K562 (cell line): Measurements from ENCODE around the gene CALR3. TPM values are rescaled to one million over a fixed set of nuclear protein-coding genes. Genes with fewer than 3 reads are reported as not detected.

Source experiments
- ATAC-seq: fragments of 200-7000 bp; cut with Tn5 transposase; 3 replicates; pipeline ENCODE4 v1.9.1; 2020; ENCODE audit warnings: moderate library complexity
- BruUV-seq: library from RNA; stranded (reverse); fragments of 400-500 nt; replicated peaks from 2 replicates; lab custom pipeline; 2021; lab: Mats Ljungman, UMichigan
- CTCF ChIA-PET: fragments of 300-600 bp; formaldehyde crosslinking; extraction: SDS; loops from one replicate; lab custom pipeline; 2021; ENCODE audit warnings: low intra/inter-chr PET ratio; lab: Yijun Ruan, JAX
- POLR2A ChIA-PET: fragments of 300-600, 350-650 bp; sonication (Branson Sonifier 250); formaldehyde crosslinking; extraction: SDS; loops from one replicate; lab custom pipeline; 2021; ENCODE audit warnings: antibody characterized with exemption, inconsistent platforms; lab: Yijun Ruan, JAX
- DNase-seq, 4 experiments: peaks; one replicate each; pipeline versions ENCODE4 v3.0.0 to v3.0.0-alpha.2; 2011 to 2018; ENCODE audit warnings: low spot score in 3 of 4, mixed read lengths in 3 of 4; ENCODE audit errors: extremely low read depth in 1 of 4
- FAIRE-seq: peaks from 2 replicates; lab custom pipeline; 2011; peaks lifted over from hg19 to GRCh38; lab: Jason Lieb, UNC
- H2AFZ ChIP-seq: 2 replicates; pipeline ENCODE4 v1.6.0; 2011; ENCODE audit warnings: low read depth, low read length, control low read depth, inconsistent platforms
- H3K27ac ChIP-seq: fragments of 200-600 bp; 3 replicates; pipeline ENCODE4 v1.8.0; 2011; ENCODE audit warnings: low read depth, mild to moderate bottlenecking, control low read depth, inconsistent platforms, low read length, moderate library complexity, mixed read lengths; ENCODE audit errors: extremely low read depth
- H3K27me3 ChIP-seq, 2 experiments: fragments of 300-600 bp in 1 of 2; 2 replicates in 1 of 2; 3 replicates in 1 of 2; pipeline versions ENCODE4 v1.6.0 to v1.8.0; 2011; ENCODE audit warnings: inconsistent platforms in 2 of 2, low read length in 2 of 2, mild to moderate bottlenecking in 1 of 2, mixed read lengths in 1 of 2, moderate library complexity in 1 of 2; ENCODE audit not compliant: control insufficient read depth in 2 of 2, insufficient read depth in 2 of 2
- H3K36me3 ChIP-seq: fragments of 300-600 bp; 3 replicates; pipeline ENCODE4 v1.8.0; 2011; ENCODE audit warnings: mild to moderate bottlenecking, low read length, inconsistent platforms; ENCODE audit not compliant: control insufficient read depth, insufficient read depth
- H3K4me1 ChIP-seq, 2 experiments: fragments of 200-600 bp in 1 of 2; replicated peaks in 1 of 2; 2 replicates in 1 of 2; 3 replicates in 1 of 2; pipeline versions ENCODE4 v1.5.1 to v1.8.0; 2011; ENCODE audit warnings: inconsistent platforms in 2 of 2, low read length in 2 of 2, mild to moderate bottlenecking in 1 of 2, mixed read lengths in 1 of 2, moderate library complexity in 1 of 2; ENCODE audit not compliant: control insufficient read depth in 2 of 2, insufficient read depth in 2 of 2
- H3K4me2 ChIP-seq: 2 replicates; pipeline ENCODE4 v1.6.1; 2011; ENCODE audit warnings: low read length, control low read depth, inconsistent platforms, mixed read lengths; ENCODE audit not compliant: insufficient read depth
- H3K4me3 ChIP-seq: fragments of 200-600 bp; sonication (generic), shearing (Covaris generic); 2 replicates; pipeline ENCODE4 v1.5.1; 2016; ENCODE audit warnings: control low read depth, inconsistent platforms
- H3K79me2 ChIP-seq: fragments of 200-600 bp; 3 replicates; pipeline ENCODE4 v1.8.0; 2011; ENCODE audit warnings: low read length, inconsistent platforms; ENCODE audit not compliant: control insufficient read depth, insufficient read depth
- H3K9ac ChIP-seq, 2 experiments: 2 replicates each; pipeline versions ENCODE4 v1.6.0 to v1.6.1; 2011; ENCODE audit warnings: low read depth in 2 of 2, low read length in 2 of 2, control low read depth in 1 of 2, inconsistent platforms in 1 of 2, mild to moderate bottlenecking in 1 of 2, mixed read lengths in 1 of 2; ENCODE audit not compliant: insufficient read depth in 1 of 2
- H3K9me1 ChIP-seq: one replicate; pipeline ENCODE4 v1.6.0; 2011; ENCODE audit warnings: inconsistent platforms, mild to moderate bottlenecking, low read length, moderate library complexity; ENCODE audit not compliant: control insufficient read depth, insufficient read depth
- H3K9me3 ChIP-seq: replicated peaks from 2 replicates; pipeline ENCODE4 v1.5.1; 2011; ENCODE audit warnings: low read depth, low read length, inconsistent platforms; ENCODE audit not compliant: control insufficient read depth, insufficient read depth
- H4K20me1 ChIP-seq: replicated peaks from 2 replicates; pipeline ENCODE4 v1.6.1; 2011; ENCODE audit warnings: low read length, inconsistent platforms, mixed read lengths; ENCODE audit not compliant: control insufficient read depth, insufficient read depth
- POLR2G ChIP-seq: fragments of 200-400 bp; formaldehyde crosslinking; IDR thresholded peaks from 2 replicates; pipeline ENCODE4 v1.6.1; 2017; ENCODE audit warnings: low read depth, mild to moderate bottlenecking, antibody characterized with exemption, low read length, moderate library complexity
- THAP12 ChIP-seq: fragments of 250-450 bp; sonication (Bioruptor Pico); IDR thresholded peaks from 2 replicates; pipeline ENCODE4 v1.9.0; 2021; ENCODE audit warnings: mild to moderate bottlenecking, inconsistent platforms
- WGBS: fragments of 100-300 bp; shearing (Covaris generic); methylation state at CpG from one replicate; pipeline ENCODE4 v1.1.6; 2016; ENCODE audit warnings: low coverage, mixed read lengths; ENCODE audit not compliant: insufficient coverage; ENCODE audit errors: missing lambda C conversion rate; 5-methylcytosine and 5-hydroxymethylcytosine counted together
- in situ Hi-C: fragments of 300-500 bp; cut with MboI; formaldehyde crosslinking; loops from 4 replicates; pipeline ENCODE4 v1.15.0; 2018; ENCODE audit warnings: inconsistent platforms, mixed read lengths
- intact Hi-C: fragments of 100-400 bp; cut with micrococcal nuclease; formaldehyde crosslinking; loops from 2 replicates; pipeline ENCODE4 v1.14.2; 2022
- polyA plus RNA-seq, 8 experiments: library from polyadenylated mRNA; depleted of rRNA in 4 of 8; stranded (reverse) in 5 of 8; unstranded in 3 of 8; fragments of >200 nt; fragmentation: Nextera tagmentation in 2 of 8; fragmentation: Illumina TruSeq in 1 of 8; extraction: Ambion mirVana in 2 of 8; extraction: Trizol in 1 of 8; gene quantifications; 2 replicates each; pipeline versions ENCODE4 v1.2.1 to v1.2.3, GENCODE V29; 2011 to 2014; ENCODE audit warnings: inconsistent platforms in 1 of 8, missing spikeins in 1 of 8
- small RNA-seq: library from RNA; depleted of rRNA; stranded (forward); fragments of <200 nt; gene quantifications from one replicate; pipeline ENCODE3, GENCODE V24; 2014
- total RNA-seq, 7 experiments: library from RNA; depleted of rRNA in 6 of 7; stranded (reverse); fragments of >200 nt in 6 of 7; fragmentation: Illumina TruSeq in 2 of 7; extraction: Trizol in 2 of 7; gene quantifications; 2 replicates each; pipeline versions ENCODE4 v1.2.1 to v1.2.3, GENCODE V29; 2011 to 2021; ENCODE audit warnings: low replicate concordance in 1 of 7

CALR3 gene
- total and polyA plus RNA-seq, 9 of the 15 experiments (the other 6 are each of a cell fraction or from before 2014, with no cell fraction given): 0.15 to 0.41 (median 0.22) TPM; not detected in 4

- Histone ChIP-seq H3K4me2 (no peak overlapping the region), H3K27me3 (no peaks in the 10 kb centered on the region), H2AFZ (no peak overlapping the region), H3K9me1 (no peaks in the 10 kb centered on the region), H3K9ac (no peak overlapping the region; a peak in 1 of 4 replicates), H3K36me3 (peaks cover 64% of the 10 kb centered on the region; the same call in 2 of the 3 replicates), H3K4me1 (0 out of 5 replicates have a peak, but pooled peaks cover 0 to 8% of the 10 kb centered on the region in 2 experiments), H3K27ac (no peak overlapping the region), H4K20me1 (no peaks in the 10 kb centered on the region), H3K4me3 (no peak overlapping the region), H3K79me2 (no peaks in the 10 kb centered on the region), H3K9me3 (no peaks in the 10 kb centered on the region)
- ChIA-PET CTCF (no interaction called here), POLR2A (interaction anchor here (0.6 kb wide), 1 partner anchor 57 kb away, joined by 3 read pairs; no protein-coding TSS in a partner anchor)
- intact Hi-C loops: no loop called here
- TF ChIP-seq THAP12 (CRISPR knock-in tag) (no peak), POLR2G (peak; percentile 32; the same call in 1 of the 2 replicates)
- 86% methylated on average over 13 of the region's 13 CpGs for WGBS
- FAIRE-seq (no peak), DNase-seq (no peak), ATAC-seq (no peak)
- in situ Hi-C loops: no loop called here
- BruUV-seq: no TSS peak
These were observed 66.8 kb downstream of the CALR3 start for GRCh38 chr19:16429066-16429758.

Small RNA genes within 50 kb of the gene (small RNA-seq; reads per million reads assigned to genes)
- gene RN7SL146P: not detected

Other genes starting within 250 kb of the CALR3 start
Only the 7 nearest of the 9 such genes appear.
- gene EPS15L1, start 24.2 kb downstream of the CALR3 start, total RNA-seq (2014; rRNA removed): 11.0 and 13.5 TPM in 2 replicates
- 12.2 and 12.3 TPM in 2 replicates for gene EPS15L1, start 24.2 kb downstream of the CALR3 start, total RNA-seq (2014; rRNA removed; fragmentation: Illumina TruSeq; extraction: Trizol)
- gene EPS15L1, start 24.2 kb downstream of the CALR3 start, total RNA-seq (2015; rRNA removed; fragmentation: Illumina TruSeq; extraction: Trizol): 14.7 and 15.9 TPM in 2 replicates
- gene EPS15L1, start 24.2 kb downstream of the CALR3 start, total RNA-seq (2021): 37.1 and 38.1 TPM in 2 replicates
- gene EPS15L1, start 24.2 kb downstream of the CALR3 start, polyA plus RNA-seq (2011; rRNA removed): 7.4 and 16.2 TPM in 2 replicates
- 25.1 and 28.4 TPM in 2 replicates for gene EPS15L1, start 24.2 kb downstream of the CALR3 start, polyA plus RNA-seq (2014; fragmentation: Illumina TruSeq; extraction: Trizol)
- gene EPS15L1, start 24.2 kb downstream of the CALR3 start, polyA plus RNA-seq (2014; fragmentation: Nextera tagmentation; extraction: Ambion mirVana): 1 to 10 TPM; 4.7 TPM
- 15.6 and 18.7 TPM in 2 replicates for gene EPS15L1, start 24.2 kb downstream of the CALR3 start, polyA plus RNA-seq (2014; rRNA removed)
- gene C19orf44, start 227 bp upstream of the CALR3 start, total RNA-seq (2014; rRNA removed): 2.2 and 4.1 TPM in 2 replicates
- 3.5 and 4.2 TPM in 2 replicates for gene C19orf44, start 227 bp upstream of the CALR3 start, total RNA-seq (2014; rRNA removed; fragmentation: Illumina TruSeq; extraction: Trizol)
- gene C19orf44, start 227 bp upstream of the CALR3 start, total RNA-seq (2015; rRNA removed; fragmentation: Illumina TruSeq; extraction: Trizol): 3.5 and 3.8 TPM in 2 replicates
- gene C19orf44, start 227 bp upstream of the CALR3 start, total RNA-seq (2021): 4.7 and 6.6 TPM in 2 replicates
- 2.8 TPM in 2 replicates for gene C19orf44, start 227 bp upstream of the CALR3 start, polyA plus RNA-seq (2011; rRNA removed)
- 4.7 and 7.7 TPM in 2 replicates for gene C19orf44, start 227 bp upstream of the CALR3 start, polyA plus RNA-seq (2014; fragmentation: Illumina TruSeq; extraction: Trizol)
- under 1 TPM; 0.41 to 0.51 TPM for gene C19orf44, start 227 bp upstream of the CALR3 start, polyA plus RNA-seq (2014; fragmentation: Nextera tagmentation; extraction: Ambion mirVana)
- gene C19orf44, start 227 bp upstream of the CALR3 start, polyA plus RNA-seq (2014; rRNA removed): 4.3 and 5.2 TPM in 2 replicates
- 7.8 and 9.6 TPM in 2 replicates for gene CHERP, start 46.3 kb upstream of the CALR3 start, total RNA-seq (2014; rRNA removed)
- gene CHERP, start 46.3 kb upstream of the CALR3 start, total RNA-seq (2014; rRNA removed; fragmentation: Illumina TruSeq; extraction: Trizol): 4.5 and 6.9 TPM in 2 replicates
- gene CHERP, start 46.3 kb upstream of the CALR3 start, total RNA-seq (2015; rRNA removed; fragmentation: Illumina TruSeq; extraction: Trizol): 10.1 and 10.8 TPM in 2 replicates
- gene CHERP, start 46.3 kb upstream of the CALR3 start, total RNA-seq (2021): 76.7 and 85.1 TPM in 2 replicates
- gene CHERP, start 46.3 kb upstream of the CALR3 start, polyA plus RNA-seq (2011; rRNA removed): 4.9 and 9.0 TPM in 2 replicates
- 26.3 and 41.8 TPM in 2 replicates for gene CHERP, start 46.3 kb upstream of the CALR3 start, polyA plus RNA-seq (2014; fragmentation: Illumina TruSeq; extraction: Trizol)
- under 1 TPM; 0.60 to 0.75 TPM for gene CHERP, start 46.3 kb upstream of the CALR3 start, polyA plus RNA-seq (2014; fragmentation: Nextera tagmentation; extraction: Ambion mirVana)
- gene CHERP, start 46.3 kb upstream of the CALR3 start, polyA plus RNA-seq (2014; rRNA removed): 34.3 and 36.7 TPM in 2 replicates
- 18.5 and 24.4 TPM in 2 replicates for gene SLC35E1, start 76.2 kb upstream of the CALR3 start, total RNA-seq (2014; rRNA removed)
- 27.8 and 28.4 TPM in 2 replicates for gene SLC35E1, start 76.2 kb upstream of the CALR3 start, total RNA-seq (2014; rRNA removed; fragmentation: Illumina TruSeq; extraction: Trizol)
- 25.7 and 27.3 TPM in 2 replicates for gene SLC35E1, start 76.2 kb upstream of the CALR3 start, total RNA-seq (2015; rRNA removed; fragmentation: Illumina TruSeq; extraction: Trizol)
- gene SLC35E1, start 76.2 kb upstream of the CALR3 start, total RNA-seq (2021): 40.1 and 44.5 TPM in 2 replicates
- 28.0 and 40.1 TPM in 2 replicates for gene SLC35E1, start 76.2 kb upstream of the CALR3 start, polyA plus RNA-seq (2011; rRNA removed)
- gene SLC35E1, start 76.2 kb upstream of the CALR3 start, polyA plus RNA-seq (2014; fragmentation: Illumina TruSeq; extraction: Trizol): 31.3 and 34.3 TPM in 2 replicates
- 10 to 100 TPM; 15.0 to 16.1 TPM for gene SLC35E1, start 76.2 kb upstream of the CALR3 start, polyA plus RNA-seq (2014; fragmentation: Nextera tagmentation; extraction: Ambion mirVana)
- 19.3 and 29.4 TPM in 2 replicates for gene SLC35E1, start 76.2 kb upstream of the CALR3 start, polyA plus RNA-seq (2014; rRNA removed)
- 12.9 and 15.2 TPM in 2 replicates for gene MED26, start 132.0 kb upstream of the CALR3 start, total RNA-seq (2014; rRNA removed)
- 3.7 and 4.6 TPM in 2 replicates for gene MED26, start 132.0 kb upstream of the CALR3 start, total RNA-seq (2014; rRNA removed; fragmentation: Illumina TruSeq; extraction: Trizol)
- gene MED26, start 132.0 kb upstream of the CALR3 start, total RNA-seq (2015; rRNA removed; fragmentation: Illumina TruSeq; extraction: Trizol): 7.1 and 7.5 TPM in 2 replicates
- 15.1 and 16.5 TPM in 2 replicates for gene MED26, start 132.0 kb upstream of the CALR3 start, total RNA-seq (2021)
- gene MED26, start 132.0 kb upstream of the CALR3 start, polyA plus RNA-seq (2011; rRNA removed): 5.6 and 6.1 TPM in 2 replicates
- 6.2 and 8.4 TPM in 2 replicates for gene MED26, start 132.0 kb upstream of the CALR3 start, polyA plus RNA-seq (2014; fragmentation: Illumina TruSeq; extraction: Trizol)
- under 1 TPM; 0.71 to 0.86 TPM for gene MED26, start 132.0 kb upstream of the CALR3 start, polyA plus RNA-seq (2014; fragmentation: Nextera tagmentation; extraction: Ambion mirVana)
- gene MED26, start 132.0 kb upstream of the CALR3 start, polyA plus RNA-seq (2014; rRNA removed): 8.4 and 9.0 TPM in 2 replicates
- 55.3 and 63.3 TPM in 2 replicates for gene SMIM7, start 164.0 kb upstream of the CALR3 start, total RNA-seq (2014; rRNA removed)
- gene SMIM7, start 164.0 kb upstream of the CALR3 start, total RNA-seq (2014; rRNA removed; fragmentation: Illumina TruSeq; extraction: Trizol): 102 and 109 TPM in 2 replicates
- gene SMIM7, start 164.0 kb upstream of the CALR3 start, total RNA-seq (2015; rRNA removed; fragmentation: Illumina TruSeq; extraction: Trizol): 110 and 114 TPM in 2 replicates
- gene SMIM7, start 164.0 kb upstream of the CALR3 start, total RNA-seq (2021): 72.5 and 72.7 TPM in 2 replicates
- gene SMIM7, start 164.0 kb upstream of the CALR3 start, polyA plus RNA-seq (2011; rRNA removed): 95.0 and 107 TPM in 2 replicates
- 85.6 and 113 TPM in 2 replicates for gene SMIM7, start 164.0 kb upstream of the CALR3 start, polyA plus RNA-seq (2014; fragmentation: Illumina TruSeq; extraction: Trizol)
- 100 to 1,000 TPM; 233 to 265 TPM for gene SMIM7, start 164.0 kb upstream of the CALR3 start, polyA plus RNA-seq (2014; fragmentation: Nextera tagmentation; extraction: Ambion mirVana)
- gene SMIM7, start 164.0 kb upstream of the CALR3 start, polyA plus RNA-seq (2014; rRNA removed): 105 and 122 TPM in 2 replicates
- 0.77 and 4.3 TPM in 2 replicates for gene TMEM38A, start 165.0 kb upstream of the CALR3 start, total RNA-seq (2014; rRNA removed)
- 1.2 and 1.4 TPM in 2 replicates for gene TMEM38A, start 165.0 kb upstream of the CALR3 start, total RNA-seq (2014; rRNA removed; fragmentation: Illumina TruSeq; extraction: Trizol)
- 0.90 and 1.6 TPM in 2 replicates for gene TMEM38A, start 165.0 kb upstream of the CALR3 start, total RNA-seq (2015; rRNA removed; fragmentation: Illumina TruSeq; extraction: Trizol)
- gene TMEM38A, start 165.0 kb upstream of the CALR3 start, total RNA-seq (2021): 1.4 and 2.1 TPM in 2 replicates
- 1.5 and 1.8 TPM in 2 replicates for gene TMEM38A, start 165.0 kb upstream of the CALR3 start, polyA plus RNA-seq (2011; rRNA removed)
- 0.77 and 2.4 TPM in 2 replicates for gene TMEM38A, start 165.0 kb upstream of the CALR3 start, polyA plus RNA-seq (2014; fragmentation: Illumina TruSeq; extraction: Trizol)
- gene TMEM38A, start 165.0 kb upstream of the CALR3 start, polyA plus RNA-seq (2014; fragmentation: Nextera tagmentation; extraction: Ambion mirVana): under 1 TPM; 0.35 to 0.44 TPM
- gene TMEM38A, start 165.0 kb upstream of the CALR3 start, polyA plus RNA-seq (2014; rRNA removed): 1.9 and 3.3 TPM in 2 replicates